Activated CD8-positive, alpha-beta T cell treated with anti-CD3 and anti-CD28 coated beads for 36 hours (primary cell): ENCODE results near the gene CYP2F1. TPM values are rescaled to one million over a fixed set of nuclear protein-coding genes. Genes with fewer than 3 reads are reported as not detected.

ENCODE experiments used
- ATAC-seq: fragments of 200-7000 bp; cut with Tn5 transposase; one replicate; pipeline ENCODE4 v1.10.0; 2021; ENCODE audit warnings: mild to moderate bottlenecking, moderate library complexity
- CTCF ChIA-PET: fragments of 350-600 bp; sonication (Branson Sonifier 250); formaldehyde crosslinking; loops from one replicate; lab custom pipeline; 2021; ENCODE audit warnings: antibody characterized with exemption; lab: Charles Lee
- POLR2A ChIA-PET: fragments of 350-600 bp; sonication (Branson Sonifier 250); formaldehyde crosslinking; loops from one replicate; lab custom pipeline; 2021; ENCODE audit warnings: antibody characterized with exemption; lab: Charles Lee
- DNase-seq: peaks from one replicate; pipeline ENCODE4 v3.0.0-alpha.2; 2020
- H3K27ac Mint-ChIP-seq: one replicate; pipeline ENCODE4 v1.8.0; 2021; ENCODE audit warnings: mild to moderate bottlenecking, mixed read lengths
- H3K27me3 Mint-ChIP-seq: one replicate; pipeline ENCODE4 v1.8.0; 2021; ENCODE audit warnings: mixed read lengths
- H3K36me3 Mint-ChIP-seq: one replicate; pipeline ENCODE4 v1.8.0; 2021; ENCODE audit warnings: low read depth, mixed read lengths
- H3K4me1 Mint-ChIP-seq: one replicate; pipeline ENCODE4 v1.8.0; 2021; ENCODE audit warnings: low read depth, mixed read lengths
- H3K4me3 Mint-ChIP-seq: one replicate; pipeline ENCODE4 v1.8.0; 2021; ENCODE audit warnings: mild to moderate bottlenecking, moderate library complexity, mixed read lengths
- H3K9me3 Mint-ChIP-seq: one replicate; pipeline ENCODE4 v1.8.0; 2021; ENCODE audit warnings: mixed read lengths
- CTCF ChIP-seq: fragments of 200-600 bp; IDR thresholded peaks from one replicate; pipeline ENCODE4 v1.8.0; 2022; ENCODE audit warnings: antibody characterized with exemption, mild to moderate bottlenecking
- intact Hi-C: fragments of 100-400 bp; cut with micrococcal nuclease; formaldehyde crosslinking; loops from one replicate; pipeline ENCODE4 v1.10.0; 2022
- total RNA-seq, 2 experiments: library from RNA; stranded (reverse); gene quantifications; one replicate each; pipeline ENCODE4 v1.2.3, GENCODE V29; 2021

The CYP2F1 gene
- total RNA-seq, 2 experiments from 2014 or later = not detected

GRCh38 chr19:41085748-41086415 is 28.4 kb upstream of the CYP2F1 start:
- Mint-ChIP-seq H3K4me1 (peaks cover 2% of the 10 kb centered on the region), H3K36me3 (no peaks in the 10 kb centered on the region), H3K27me3 (peaks cover 35% of the 10 kb centered on the region), H3K27ac (no peak overlapping the region), H3K9me3 (peaks cover 2% of the 10 kb centered on the region), H3K4me3 (no peak overlapping the region)
- POLR2A ChIA-PET = no interaction called here
- no peak for DNase-seq
- no peak for TF ChIP-seq CTCF
- CTCF ChIA-PET = no interaction called here
- no peak for ATAC-seq
- intact Hi-C loops = no loop called here

- Mint-ChIP-seq H3K27me3 (peaks cover 48% of the 10 kb centered on the region), H3K36me3 (no peaks in the 10 kb centered on the region), H3K4me3 (no peak within 1 kb of the TSS), H3K9me3 (no peaks in the 10 kb centered on the region), H3K27ac (no peak within 1 kb of the TSS), H3K4me1 (peaks cover 2% of the 10 kb centered on the region)
- ChIA-PET POLR2A (no interaction called here), CTCF (no interaction called here)
- ATAC-seq (no peak), DNase-seq (no peak)
- TF ChIP-seq CTCF = no peak
- intact Hi-C loops = no loop called here
Measured at GRCh38 chr19:41088151-41088550, 26.1 kb upstream of the CYP2F1 start, which contains the start of gene CYP2A13. TSS of gene CYP2A13 (plus strand) at chr19:41088451. CDS start at chr19:41088472, 21 bp downstream.

GRCh38 chr19:41089959-41090358 is 24.3 kb upstream of the CYP2F1 start:
- POLR2A ChIA-PET = interaction anchor here (0.9 kb wide), 1 partner anchor 12 kb away, joined by 3 read pairs; no protein-coding TSS in a partner anchor
- no peaks in the 10 kb centered on the region for H3K36me3 Mint-ChIP-seq
- peaks cover 48% of the 10 kb centered on the region for H3K27me3 Mint-ChIP-seq
- intact Hi-C loops = no loop called here
- no peak overlapping the region for H3K4me3 Mint-ChIP-seq
- H3K27ac Mint-ChIP-seq = no peak overlapping the region
- CTCF ChIA-PET = interaction anchor here (1.3 to 1.4 kb wide), 2 partner anchors 53 to 54 kb away, joined by 3 read pairs; no protein-coding TSS in a partner anchor
- no peaks in the 10 kb centered on the region for H3K9me3 Mint-ChIP-seq
- H3K4me1 Mint-ChIP-seq = peaks cover 2% of the 10 kb centered on the region
- ATAC-seq (no peak), DNase-seq (peak; percentile 5)
- TF ChIP-seq CTCF = no peak

- ChIA-PET CTCF (interaction anchor here (1.7 kb wide), 1 partner anchor 551 kb away, joined by 4 read pairs; no protein-coding TSS in a partner anchor), POLR2A (no interaction called here)
- Mint-ChIP-seq H3K4me3 (no peak overlapping the region), H3K9me3 (no peaks in the 10 kb centered on the region), H3K36me3 (no peaks in the 10 kb centered on the region), H3K27ac (no peak overlapping the region), H3K4me1 (no peaks in the 10 kb centered on the region), H3K27me3 (peaks cover 21% of the 10 kb centered on the region)
- intact Hi-C loops = no loop called here
- no peak for TF ChIP-seq CTCF
- ATAC-seq (peak; percentile 68), DNase-seq (peak; percentile 7)
Measured at GRCh38 chr19:41095703-41096102, 18.5 kb upstream of the CYP2F1 start.

- ChIA-PET CTCF (interaction anchor here (1.3 to 1.7 kb wide), 3 partner anchors 13 to 550 kb away, joined by 3 to 4 read pairs (median 3); no protein-coding TSS in a partner anchor), POLR2A (no interaction called here)
- H3K36me3 Mint-ChIP-seq = peaks cover 4% of the 10 kb centered on the region
- H3K4me3 Mint-ChIP-seq = no peak overlapping the region
- TF ChIP-seq CTCF = no peak
- H3K4me1 Mint-ChIP-seq = no peaks in the 10 kb centered on the region
- ATAC-seq (no peak), DNase-seq (no peak)
- intact Hi-C loops = no loop called here
- peaks cover 16% of the 10 kb centered on the region for H3K27me3 Mint-ChIP-seq
- peaks cover 3% of the 10 kb centered on the region for H3K9me3 Mint-ChIP-seq
- H3K27ac Mint-ChIP-seq = no peak overlapping the region
Measured at GRCh38 chr19:41096353-41096752, 17.9 kb upstream of the CYP2F1 start.
